ENCODE data around the gene CHIT1.
A peak's percentile ranks its signal among the peaks of the same experiment; 100 is the strongest.

Gene CHIT1

DNA sequence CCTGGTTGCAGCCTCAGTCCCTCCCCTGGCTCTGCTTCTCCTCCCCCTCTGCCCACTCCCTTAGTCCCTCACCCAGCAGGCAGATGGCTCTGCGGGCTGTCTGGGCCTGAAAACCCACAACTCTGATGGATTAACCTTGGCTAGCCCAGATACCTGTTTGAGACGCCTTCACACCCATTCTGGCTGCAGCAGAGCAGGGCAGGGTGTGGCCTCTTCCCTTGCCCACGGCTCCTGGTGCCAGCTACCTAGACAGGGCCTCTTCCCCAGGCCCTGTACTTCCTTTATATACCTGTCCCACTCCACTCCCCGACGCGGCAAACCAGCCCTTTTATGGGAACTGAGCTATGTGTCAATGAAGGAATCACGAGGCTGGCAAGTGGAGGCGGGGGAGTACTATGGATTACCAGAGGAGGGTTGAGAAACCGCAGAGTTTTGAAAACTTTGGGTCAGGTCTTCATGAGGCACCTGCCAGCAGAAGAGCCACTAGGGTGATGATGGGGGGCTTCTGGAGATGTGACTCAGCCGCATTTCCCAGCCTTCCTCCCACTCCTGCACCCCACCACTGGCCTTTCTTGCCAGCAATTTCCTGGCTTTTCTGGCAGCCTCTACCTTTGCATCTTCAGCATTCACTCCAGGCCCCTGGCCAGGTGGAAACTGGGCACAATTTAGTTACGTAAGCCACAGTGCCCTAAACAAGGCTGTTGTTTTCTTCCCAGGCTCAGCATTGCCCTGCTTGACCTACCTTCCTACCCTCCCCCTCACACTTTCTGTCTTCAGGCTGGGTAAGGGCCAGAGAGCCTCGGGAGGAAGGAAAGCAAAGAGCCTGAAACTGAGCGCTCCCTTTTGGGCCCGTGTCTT lies 42.8 kb downstream of the CHIT1 start, which contains the start of gene CHI3L1:
CHI3L1 (minus strand) TSS at position 259 of the 858 bp plus-strand sequence; CDS start at position 178, 81 bp downstream.
- H3K4me1 ChIP-seq (ENCODE audit: insufficient read depth, low read length) = peaks cover 25% of the 10 kb centered on the region
- H3K27ac ChIP-seq (ENCODE audit: low read depth, low read length) = 0 out of 2 replicates have a peak within 1 kb of the TSS, but pooled peaks have one; percentile 43
- 35% methylated on average over 11 of the region's 14 CpGs for WGBS
- H3K4me3 ChIP-seq (ENCODE audit: low read length) = no peak within 1 kb of the TSS
- H3K9me3 ChIP-seq (ENCODE audit: insufficient read depth, low read depth, low read length) = no peaks in the 10 kb centered on the region
- no peak within 1 kb of the TSS for H3K9ac ChIP-seq (ENCODE audit: low read depth, low read length)
- H3K27me3 ChIP-seq (ENCODE audit: insufficient read depth, low read length) = no peaks in the 10 kb centered on the region
- no peaks in the 10 kb centered on the region for H3K36me3 ChIP-seq (ENCODE audit: insufficient read depth, low read length)

DNA sequence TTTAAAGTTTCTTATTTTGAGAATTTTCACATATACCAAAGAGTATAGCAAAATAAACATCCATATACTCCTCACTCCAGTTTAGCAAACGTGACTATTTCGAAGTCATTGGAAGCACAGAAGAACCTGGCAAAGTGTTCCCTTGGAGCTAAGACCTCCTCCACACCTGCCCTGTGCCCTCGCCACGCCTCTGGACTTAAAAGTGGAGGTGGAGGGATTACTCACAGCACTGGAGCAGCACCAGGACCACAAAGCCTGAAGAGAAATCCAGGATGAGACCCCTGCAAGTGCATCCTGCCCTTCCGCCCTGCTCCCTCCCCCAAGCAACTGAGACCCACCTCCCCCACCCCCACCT lies 43.4 kb downstream of the CHIT1 start:
- no peaks in the 10 kb centered on the region for H3K36me3 ChIP-seq (ENCODE audit: insufficient read depth, low read length)
- WGBS = 72% methylated on average over 5 of the region's 5 CpGs
- no peak overlapping the region for H3K27ac ChIP-seq (ENCODE audit: low read depth, low read length)
- no peak overlapping the region for H3K9ac ChIP-seq (ENCODE audit: low read depth, low read length)
- no peaks in the 10 kb centered on the region for H3K9me3 ChIP-seq (ENCODE audit: insufficient read depth, low read depth, low read length)
- H3K4me3 ChIP-seq (ENCODE audit: low read length) = no peak overlapping the region
- H3K4me1 ChIP-seq (ENCODE audit: insufficient read depth, low read length) = peaks cover 25% of the 10 kb centered on the region
- no peaks in the 10 kb centered on the region for H3K27me3 ChIP-seq (ENCODE audit: insufficient read depth, low read length)

DNA sequence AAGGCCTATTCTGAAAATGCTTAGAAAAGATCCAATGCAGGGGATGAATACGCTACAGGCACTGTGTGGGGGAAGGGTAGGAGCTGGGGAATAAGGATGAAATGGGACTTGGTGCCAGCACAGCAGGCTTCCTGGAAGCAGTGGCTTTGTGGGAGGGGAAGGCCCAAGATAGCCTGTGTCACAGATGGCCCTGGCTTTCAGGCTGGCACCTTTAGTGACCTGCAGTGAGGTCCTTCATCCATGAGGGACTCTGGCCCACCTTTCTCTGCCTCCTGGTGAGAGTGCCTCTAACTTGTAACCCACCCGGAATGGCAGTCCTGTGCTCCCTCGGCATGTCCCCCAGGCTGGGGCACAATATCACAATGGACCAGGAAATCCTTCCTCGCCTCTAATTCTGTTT lies 43.9 kb downstream of the CHIT1 start:
- Histone ChIP-seq H3K36me3 (ENCODE audit: insufficient read depth, low read length) (no peaks in the 10 kb centered on the region), H3K27ac (ENCODE audit: low read depth, low read length) (no peak overlapping the region), H3K9ac (ENCODE audit: low read depth, low read length) (no peak overlapping the region), H3K9me3 (ENCODE audit: insufficient read depth, low read depth, low read length) (no peaks in the 10 kb centered on the region), H3K4me3 (ENCODE audit: low read length) (no peak overlapping the region), H3K4me1 (ENCODE audit: insufficient read depth, low read length) (peaks cover 25% of the 10 kb centered on the region), H3K27me3 (ENCODE audit: insufficient read depth, low read length) (no peaks in the 10 kb centered on the region)
- WGBS = 75% methylated on average over 4 of the region's 4 CpGs

DNA sequence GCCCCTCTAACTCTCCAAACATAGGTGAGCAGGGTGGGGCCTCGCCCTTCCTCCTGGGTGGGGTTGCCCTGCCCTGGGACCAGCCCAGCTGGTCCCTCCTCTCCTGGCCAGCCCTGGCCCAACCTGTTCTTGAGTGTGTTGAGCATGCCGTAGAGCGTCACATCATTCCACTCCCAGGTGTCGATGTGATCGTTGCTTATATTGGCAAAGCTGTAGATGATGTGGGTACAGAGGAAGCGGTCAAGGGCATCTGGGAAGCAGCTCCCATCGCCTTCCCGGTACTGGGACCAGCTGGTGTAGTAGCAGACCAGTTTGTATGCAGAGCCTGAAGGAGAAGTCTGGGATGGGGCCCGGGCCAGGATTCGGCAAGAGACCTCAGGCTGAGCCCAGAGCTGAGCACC lies 44.4 kb downstream of the CHIT1 start:
- Histone ChIP-seq H3K4me3 (ENCODE audit: low read length) (no peak overlapping the region), H3K9ac (ENCODE audit: low read depth, low read length) (no peak overlapping the region), H3K9me3 (ENCODE audit: insufficient read depth, low read depth, low read length) (no peaks in the 10 kb centered on the region), H3K36me3 (ENCODE audit: insufficient read depth, low read length) (no peaks in the 10 kb centered on the region), H3K4me1 (ENCODE audit: insufficient read depth, low read length) (peaks cover 25% of the 10 kb centered on the region), H3K27me3 (ENCODE audit: insufficient read depth, low read length) (no peaks in the 10 kb centered on the region), H3K27ac (ENCODE audit: low read depth, low read length) (no peak overlapping the region)
- WGBS = 91% methylated on average over 10 of the region's 10 CpGs

DNA sequence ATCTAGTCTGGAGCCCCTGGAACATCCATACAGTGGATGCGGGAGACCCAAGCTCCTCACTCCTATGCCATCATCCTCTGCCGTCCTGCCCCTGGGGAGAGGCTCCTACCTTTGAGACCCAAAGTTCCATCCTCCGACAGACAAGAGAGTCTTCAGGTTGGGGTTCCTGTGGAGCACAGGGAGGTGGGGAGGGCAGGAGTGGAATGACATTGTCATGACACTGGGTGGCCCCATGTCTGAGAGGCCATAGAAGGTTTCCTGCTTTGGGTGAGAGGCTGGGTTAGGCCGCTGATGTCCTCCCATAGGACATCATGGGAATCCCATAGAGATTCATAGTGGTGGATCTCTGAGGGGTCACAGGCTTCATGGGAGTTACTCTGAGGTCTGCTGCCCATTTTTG lies 45.0 kb downstream of the CHIT1 start:
- Histone ChIP-seq H3K4me1 (ENCODE audit: insufficient read depth, low read length) (peaks cover 25% of the 10 kb centered on the region), H3K27ac (ENCODE audit: low read depth, low read length) (no peak overlapping the region), H3K27me3 (ENCODE audit: insufficient read depth, low read length) (no peaks in the 10 kb centered on the region), H3K9me3 (ENCODE audit: insufficient read depth, low read depth, low read length) (no peaks in the 10 kb centered on the region), H3K4me3 (ENCODE audit: low read length) (no peak overlapping the region), H3K9ac (ENCODE audit: low read depth, low read length) (no peak overlapping the region), H3K36me3 (ENCODE audit: insufficient read depth, low read length) (no peaks in the 10 kb centered on the region)
- 87% methylated on average over 4 of the region's 4 CpGs for WGBS

DNA sequence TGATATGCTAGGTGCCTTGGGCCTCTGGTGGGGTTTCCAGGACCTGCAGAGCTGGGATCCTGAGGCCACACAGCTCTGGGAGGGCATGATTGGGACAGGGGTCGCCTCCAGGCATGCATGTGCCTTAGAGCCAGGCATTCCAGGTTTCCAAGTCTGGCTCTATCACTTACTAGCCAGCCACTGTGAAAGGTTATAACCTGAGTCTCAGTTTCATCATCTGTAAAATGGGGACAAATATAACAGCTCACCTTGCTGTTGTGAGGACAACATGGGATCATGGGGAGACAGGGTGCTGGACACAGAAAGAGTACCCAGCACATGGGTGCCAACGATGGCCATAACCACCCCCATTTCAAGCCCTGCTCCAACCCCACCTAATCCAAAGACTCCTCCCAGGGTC lies 45.6 kb downstream of the CHIT1 start:
- Histone ChIP-seq H3K27ac (ENCODE audit: low read depth, low read length) (no peak overlapping the region), H3K9ac (ENCODE audit: low read depth, low read length) (no peak overlapping the region), H3K9me3 (ENCODE audit: insufficient read depth, low read depth, low read length) (no peaks in the 10 kb centered on the region), H3K36me3 (ENCODE audit: insufficient read depth, low read length) (no peaks in the 10 kb centered on the region), H3K27me3 (ENCODE audit: insufficient read depth, low read length) (no peaks in the 10 kb centered on the region), H3K4me3 (ENCODE audit: low read length) (no peak overlapping the region), H3K4me1 (ENCODE audit: insufficient read depth, low read length) (peaks cover 28% of the 10 kb centered on the region)
- 90% methylated on average over 2 of the region's 2 CpGs for WGBS

DNA sequence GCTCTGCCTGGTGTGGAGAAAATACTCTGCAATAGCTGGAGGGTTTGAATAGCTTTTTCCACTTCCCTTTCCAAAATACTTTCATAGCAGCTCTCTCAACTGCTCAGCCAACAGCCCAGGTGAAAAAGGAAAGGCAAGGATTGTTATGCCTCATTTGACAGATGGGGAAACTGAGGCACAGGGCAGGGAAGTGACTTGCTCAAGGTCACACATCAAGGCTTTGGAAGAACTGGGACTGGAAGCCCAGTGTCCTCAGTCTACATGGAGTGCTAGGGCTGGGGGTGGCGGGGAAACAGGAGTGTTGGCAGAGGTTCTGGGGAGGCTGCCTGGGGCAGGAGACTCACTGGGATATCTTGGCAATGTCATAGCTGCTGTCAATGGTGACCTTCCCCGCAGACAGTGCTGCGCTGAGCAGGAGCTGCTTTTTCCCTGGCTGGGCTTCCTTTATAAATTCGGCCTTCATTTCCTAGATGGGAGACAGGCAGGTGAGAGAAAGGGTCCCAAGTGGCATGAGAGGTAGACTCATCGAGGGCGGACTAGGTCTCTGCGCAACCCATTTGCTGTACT lies 47.0 kb downstream of the CHIT1 start:
- WGBS = 91% methylated on average over 7 of the region's 7 CpGs
- H3K4me1 ChIP-seq (ENCODE audit: insufficient read depth, low read length) = peaks cover 37% of the 10 kb centered on the region
- no peak overlapping the region for H3K27ac ChIP-seq (ENCODE audit: low read depth, low read length)

DNA sequence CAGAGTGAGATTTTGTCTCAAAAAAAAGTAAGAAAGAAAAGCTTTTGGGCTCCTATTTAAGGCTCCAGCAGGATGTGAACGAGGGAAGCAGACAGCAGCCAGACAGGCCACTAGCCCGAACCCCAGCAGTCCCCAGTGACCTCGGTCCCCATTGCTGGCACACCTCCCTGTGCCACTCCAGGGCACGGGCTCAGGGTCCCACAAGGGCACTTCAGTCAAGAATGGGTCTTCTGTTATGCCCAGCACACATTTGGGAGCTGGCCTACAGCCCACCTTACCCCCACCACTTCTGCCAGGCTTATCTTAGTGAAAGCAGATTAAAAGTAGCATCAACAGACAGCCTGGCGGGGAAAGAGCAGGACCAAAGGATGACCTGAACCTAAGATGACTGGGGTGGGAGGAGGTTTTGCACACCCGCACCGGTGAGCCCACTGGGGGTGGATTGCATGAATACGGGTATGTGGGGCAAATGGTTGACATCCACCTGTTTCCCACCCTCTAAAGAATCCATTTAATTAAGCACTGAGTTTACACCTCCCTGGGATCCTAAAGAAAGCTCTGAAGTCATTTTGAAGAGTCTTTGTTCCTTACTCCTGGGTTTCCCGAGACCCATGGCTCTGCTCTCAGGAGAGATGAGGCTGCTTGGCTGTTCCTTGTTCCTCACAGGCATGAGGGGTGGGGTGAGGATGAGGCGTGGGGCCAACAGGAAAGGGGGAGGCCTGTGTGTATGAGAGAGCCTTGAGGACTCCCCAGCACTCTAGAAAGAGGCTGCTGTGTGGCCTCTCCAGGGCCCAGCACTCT lies 47.7 kb downstream of the CHIT1 start:
- H3K36me3 ChIP-seq (ENCODE audit: insufficient read depth, low read length) = no peaks in the 10 kb centered on the region
- 74% methylated on average over 10 of the region's 10 CpGs for WGBS
- H3K27ac ChIP-seq (ENCODE audit: low read depth, low read length) = no peak overlapping the region
- H3K4me1 ChIP-seq (ENCODE audit: insufficient read depth, low read length) = peaks cover 33% of the 10 kb centered on the region
- H3K4me3 ChIP-seq (ENCODE audit: low read length) = no peak overlapping the region
- H3K9me3 ChIP-seq (ENCODE audit: insufficient read depth, low read depth, low read length) = no peaks in the 10 kb centered on the region
- no peak overlapping the region for H3K9ac ChIP-seq (ENCODE audit: low read depth, low read length)
- no peaks in the 10 kb centered on the region for H3K27me3 ChIP-seq (ENCODE audit: insufficient read depth, low read length)

More for the DNA sequence above, 47.0 kb downstream of the CHIT1 start:
- Histone ChIP-seq H3K27me3 (ENCODE audit: insufficient read depth, low read length) (no peaks in the 10 kb centered on the region), H3K4me3 (ENCODE audit: low read length) (no peak overlapping the region), H3K9me3 (ENCODE audit: insufficient read depth, low read depth, low read length) (no peaks in the 10 kb centered on the region), H3K9ac (ENCODE audit: low read depth, low read length) (no peak overlapping the region), H3K36me3 (ENCODE audit: insufficient read depth, low read length) (no peaks in the 10 kb centered on the region)

DNA sequence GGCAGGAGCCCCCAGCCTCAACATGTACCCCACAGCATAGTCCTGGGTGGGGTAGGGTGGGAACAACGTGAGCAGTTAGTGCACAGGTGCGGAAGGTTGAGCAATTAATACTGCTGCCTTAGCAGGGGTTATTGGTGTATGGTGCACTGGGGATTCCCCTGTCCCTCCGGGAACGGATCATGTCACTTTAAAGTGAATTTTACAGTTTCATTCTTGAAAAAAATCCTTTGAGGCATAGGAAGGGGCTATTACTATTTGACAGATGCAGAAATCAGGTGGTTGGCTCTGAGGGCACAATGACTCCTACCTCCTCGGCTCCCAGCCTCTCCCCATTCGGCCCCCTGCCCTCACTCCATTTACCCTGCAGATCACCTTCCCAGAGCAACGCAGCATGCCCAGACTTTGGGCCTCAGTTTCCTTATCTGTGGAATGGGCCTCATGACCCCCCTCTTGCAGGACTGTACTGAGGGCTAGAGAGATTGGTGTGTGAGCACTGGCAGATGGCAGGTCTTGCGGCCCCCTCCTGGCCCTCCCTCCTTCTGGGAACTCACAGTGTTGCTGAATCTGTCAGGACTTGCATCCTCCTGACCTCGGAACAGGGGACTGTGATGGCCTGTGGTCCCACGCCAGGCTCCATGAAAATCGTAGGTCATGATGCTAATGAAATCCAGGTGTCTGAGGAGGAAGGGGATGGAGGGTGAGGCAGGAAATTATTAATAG lies 48.7 kb downstream of the CHIT1 start:
- H3K4me1 ChIP-seq (ENCODE audit: insufficient read depth, low read length) = peaks cover 24% of the 10 kb centered on the region
- 87% methylated on average over 11 of the region's 11 CpGs for WGBS

DNA sequence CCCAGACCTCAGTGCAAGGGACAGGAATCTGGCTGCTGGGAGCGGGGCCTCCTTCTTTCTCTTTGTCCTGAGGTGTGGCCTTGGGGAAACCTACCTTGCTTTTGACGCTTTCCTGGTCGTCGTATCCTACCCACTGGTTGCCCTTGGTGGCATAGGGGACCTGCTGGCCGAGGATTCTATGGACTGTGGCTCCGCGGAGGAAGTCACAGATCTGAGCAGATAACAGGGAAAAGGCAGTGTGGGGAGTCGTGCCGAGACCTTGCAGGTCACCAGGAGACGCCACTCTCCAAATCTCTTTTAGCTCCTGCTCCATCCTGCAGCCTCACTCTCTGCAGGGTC lies 49.8 kb downstream of the CHIT1 start:
- H3K4me3 ChIP-seq (ENCODE audit: low read length) = no peak overlapping the region
- no peaks in the 10 kb centered on the region for H3K9me3 ChIP-seq (ENCODE audit: insufficient read depth, low read depth, low read length)
- 82% methylated on average over 10 of the region's 10 CpGs for WGBS
- H3K4me1 ChIP-seq (ENCODE audit: insufficient read depth, low read length) = peaks cover 20% of the 10 kb centered on the region; the same call in 1 of the 2 replicates
- no peaks in the 10 kb centered on the region for H3K27me3 ChIP-seq (ENCODE audit: insufficient read depth, low read length)
- H3K9ac ChIP-seq (ENCODE audit: low read depth, low read length) = no peak overlapping the region
- H3K36me3 ChIP-seq (ENCODE audit: insufficient read depth, low read length) = no peaks in the 10 kb centered on the region
- H3K27ac ChIP-seq (ENCODE audit: low read depth, low read length) = no peak overlapping the region

More for the DNA sequence above, 48.7 kb downstream of the CHIT1 start:
- Histone ChIP-seq H3K9me3 (ENCODE audit: insufficient read depth, low read depth, low read length) (no peaks in the 10 kb centered on the region), H3K4me3 (ENCODE audit: low read length) (no peak overlapping the region), H3K27me3 (ENCODE audit: insufficient read depth, low read length) (no peaks in the 10 kb centered on the region), H3K36me3 (ENCODE audit: insufficient read depth, low read length) (no peaks in the 10 kb centered on the region), H3K27ac (ENCODE audit: low read depth, low read length) (no peak overlapping the region), H3K9ac (ENCODE audit: low read depth, low read length) (no peak overlapping the region)

Data from HUES64 (cell line).